Dermis microvascular lymphatic vessel endothelial cell (primary cell): ENCODE results near the gene FANCC. TPM values are rescaled to one million over a fixed set of nuclear protein-coding genes. Genes with fewer than 3 reads are reported as not detected.
A peak's percentile ranks its signal among the peaks of the same experiment; 100 is the strongest.

Experiments used
- DNase-seq, 2 donors: peaks; one replicate each; pipeline versions ENCODE4 v3.0.0 to v3.0.0-alpha.2; 2010; ENCODE audit warnings: low read depth in 2 of 2
- total RNA-seq: library from RNA; depleted of rRNA; stranded (reverse); fragments of >200 nt; gene quantifications from 2 replicates; pipeline ENCODE4 v1.2.1, GENCODE V29; 2014

FANCC gene
- total RNA-seq, 1 donor from 2014 or later = 7.1 TPM

- no peak for DNase-seq
These were observed 242.9 kb downstream of the FANCC start for GRCh38 chr9:95074632-95075031.

GRCh38 chr9:95073918-95074317 is 243.6 kb downstream of the FANCC start:
- DNase-seq = no peak

- DNase-seq = peak in 1 of 2 donors; percentile 36
These were observed 244.4 kb downstream of the FANCC start for GRCh38 chr9:95073042-95073607.

- no peak for DNase-seq
These were observed 245.6 kb downstream of the FANCC start for GRCh38 chr9:95071925-95072324.

GRCh38 chr9:95071450-95071849 is 246.1 kb downstream of the FANCC start:
- DNase-seq = no peak

- no peak for DNase-seq
These were observed 246.9 kb downstream of the FANCC start for GRCh38 chr9:95070549-95071021.

- DNase-seq = no peak
These were observed 249.6 kb downstream of the FANCC start for GRCh38 chr9:95067897-95068296.

GRCh38 chr9:95067057-95067456 is 250.5 kb downstream of the FANCC start:
- no peak for DNase-seq

GRCh38 chr9:95065224-95065623 is 252.3 kb downstream of the FANCC start:
- no peak for DNase-seq

GRCh38 chr9:95063300-95063699 is 254.2 kb downstream of the FANCC start:
- no peak for DNase-seq

GRCh38 chr9:95062596-95063065 is 254.9 kb downstream of the FANCC start:
- DNase-seq = no peak

- peak in 1 of 2 donors; percentile 25 for DNase-seq
These were observed 255.5 kb downstream of the FANCC start for GRCh38 chr9:95061916-95062595.

GRCh38 chr9:95060916-95061315 is 256.6 kb downstream of the FANCC start:
- no peak for DNase-seq

GRCh38 chr9:95060234-95060633 is 257.3 kb downstream of the FANCC start:
- DNase-seq = no peak

- no peak for DNase-seq
These were observed 258.6 kb downstream of the FANCC start for GRCh38 chr9:95058795-95059386.

GRCh38 chr9:95058121-95058785 is 259.3 kb downstream of the FANCC start:
- no peak for DNase-seq

GRCh38 chr9:95057101-95057500 is 260.4 kb downstream of the FANCC start:
- DNase-seq = no peak

- DNase-seq = peak; percentile 63 to 76
These were observed 261.5 kb downstream of the FANCC start for GRCh38 chr9:95055851-95056551.

- DNase-seq = peak in 1 of 2 donors; percentile 42
These were observed 262.1 kb downstream of the FANCC start for GRCh38 chr9:95055334-95055850.

GRCh38 chr9:95053611-95054570 is 263.6 kb downstream of the FANCC start:
- DNase-seq = no peak
